Stimulated activated naive CD8-positive, alpha-beta T cell treated with anti-CD3 and anti-CD28 coated beads, Interleukin-15, Interleukin-2, amounts not matched to agents 100 ng/mL and 50 ng/mL, for 24 hours (primary cell): ENCODE data around the gene HSD17B14.
"Not testable (repeated sequence)": the region's sequence is repeated elsewhere in the genome, so short reads cannot be mapped to it uniquely, and the experiment has no call there.

Experiments
- H3K27ac Mint-ChIP-seq: one replicate; pipeline ENCODE4 v1.8.0; 2021; ENCODE audit warnings: mild to moderate bottlenecking, mixed read lengths
- H3K27me3 Mint-ChIP-seq: one replicate; pipeline ENCODE4 v1.8.0; 2021; ENCODE audit warnings: mixed read lengths
- H3K36me3 Mint-ChIP-seq: one replicate; pipeline ENCODE4 v1.8.0; 2021; ENCODE audit warnings: low read depth, mixed read lengths
- H3K4me1 Mint-ChIP-seq: one replicate; pipeline ENCODE4 v1.8.0; 2021; ENCODE audit warnings: low read depth, mixed read lengths
- H3K4me3 Mint-ChIP-seq: one replicate; pipeline ENCODE4 v1.8.0; 2021; ENCODE audit warnings: mild to moderate bottlenecking, mixed read lengths
- H3K9me3 Mint-ChIP-seq: one replicate; pipeline ENCODE4 v1.8.0; 2021; ENCODE audit warnings: mixed read lengths

Gene HSD17B14

GRCh38 chr19:48853483-48853882 is 17.2 kb upstream of the HSD17B14 start:
- H3K27me3 Mint-ChIP-seq = no peaks in the 10 kb centered on the region
- no peaks in the 10 kb centered on the region for H3K9me3 Mint-ChIP-seq
- no peaks in the 10 kb centered on the region for H3K4me1 Mint-ChIP-seq
- no peak overlapping the region for H3K27ac Mint-ChIP-seq
- H3K4me3 Mint-ChIP-seq = no peak overlapping the region
- H3K36me3 Mint-ChIP-seq = no peaks in the 10 kb centered on the region

- Mint-ChIP-seq H3K27me3 (no peaks in the 10 kb centered on the region), H3K4me1 (no peaks in the 10 kb centered on the region), H3K4me3 (no peak overlapping the region), H3K9me3 (no peaks in the 10 kb centered on the region), H3K36me3 (no peaks in the 10 kb centered on the region), H3K27ac (no peak overlapping the region)
Measured at GRCh38 chr19:48852292-48852691, 16.0 kb upstream of the HSD17B14 start.

- not testable (repeated sequence) for H3K27ac Mint-ChIP-seq, H3K4me1 Mint-ChIP-seq, H3K36me3 Mint-ChIP-seq, H3K4me3 Mint-ChIP-seq, H3K9me3 Mint-ChIP-seq, H3K27me3 Mint-ChIP-seq
Measured at GRCh38 chr19:48846659-48847058, 10.4 kb upstream of the HSD17B14 start.

GRCh38 chr19:48845384-48845783 is 9.1 kb upstream of the HSD17B14 start:
- Mint-ChIP-seq H3K4me1 (no peaks in the 10 kb centered on the region), H3K4me3 (no peak overlapping the region), H3K27me3 (no peaks in the 10 kb centered on the region), H3K36me3 (no peaks in the 10 kb centered on the region), H3K27ac (no peak overlapping the region), H3K9me3 (no peaks in the 10 kb centered on the region)

GRCh38 chr19:48844472-48844871 is 8.2 kb upstream of the HSD17B14 start:
- Mint-ChIP-seq H3K36me3 (no peaks in the 10 kb centered on the region), H3K4me3 (no peak overlapping the region), H3K9me3 (no peaks in the 10 kb centered on the region), H3K27ac (no peak overlapping the region), H3K27me3 (no peaks in the 10 kb centered on the region), H3K4me1 (no peaks in the 10 kb centered on the region)

GRCh38 chr19:48842789-48843162 is 6.5 kb upstream of the HSD17B14 start:
- Mint-ChIP-seq H3K36me3 (no peaks in the 10 kb centered on the region), H3K27me3 (no peaks in the 10 kb centered on the region), H3K9me3 (no peaks in the 10 kb centered on the region), H3K27ac (no peak overlapping the region), H3K4me1 (peaks cover 1% of the 10 kb centered on the region), H3K4me3 (no peak overlapping the region)

GRCh38 chr19:48841571-48841970 is 5.3 kb upstream of the HSD17B14 start:
- Mint-ChIP-seq H3K27me3 (no peaks in the 10 kb centered on the region), H3K27ac (no peak overlapping the region), H3K4me3 (no peak overlapping the region), H3K36me3 (no peaks in the 10 kb centered on the region), H3K9me3 (no peaks in the 10 kb centered on the region), H3K4me1 (peaks cover 9% of the 10 kb centered on the region)

- Mint-ChIP-seq H3K4me1 (peaks cover 14% of the 10 kb centered on the region), H3K27me3 (no peaks in the 10 kb centered on the region), H3K4me3 (no peak overlapping the region), H3K9me3 (no peaks in the 10 kb centered on the region), H3K27ac (no peak overlapping the region), H3K36me3 (no peaks in the 10 kb centered on the region)
Measured at GRCh38 chr19:48841047-48841446, 4.8 kb upstream of the HSD17B14 start.

GRCh38 chr19:48837687-48838086 is 1.4 kb upstream of the HSD17B14 start:
- Mint-ChIP-seq H3K36me3 (no peaks in the 10 kb centered on the region), H3K27ac (no peak overlapping the region), H3K4me3 (no peak overlapping the region), H3K27me3 (no peaks in the 10 kb centered on the region), H3K4me1 (peaks cover 20% of the 10 kb centered on the region), H3K9me3 (no peaks in the 10 kb centered on the region)

GRCh38 chr19:48837051-48837524 is 797 bp upstream of the HSD17B14 start:
- no peaks in the 10 kb centered on the region for H3K36me3 Mint-ChIP-seq
- H3K9me3 Mint-ChIP-seq = no peaks in the 10 kb centered on the region
- no peaks in the 10 kb centered on the region for H3K27me3 Mint-ChIP-seq
- H3K27ac Mint-ChIP-seq = peak overlapping the region; percentile 83
- peak overlapping the region; percentile 85 for H3K4me3 Mint-ChIP-seq
- H3K4me1 Mint-ChIP-seq = peaks cover 20% of the 10 kb centered on the region

- Mint-ChIP-seq H3K36me3 (no peaks in the 10 kb centered on the region), H3K9me3 (no peaks in the 10 kb centered on the region), H3K4me3 (peak overlapping the region; percentile 78), H3K27ac (peak overlapping the region; percentile 88), H3K27me3 (no peaks in the 10 kb centered on the region), H3K4me1 (peaks cover 20% of the 10 kb centered on the region)
Measured at GRCh38 chr19:48835734-48836088, 580 bp downstream of the HSD17B14 start.

GRCh38 chr19:48833977-48834376 is 2.3 kb downstream of the HSD17B14 start:
- no peaks in the 10 kb centered on the region for H3K9me3 Mint-ChIP-seq
- H3K27ac Mint-ChIP-seq = peak overlapping the region; percentile 61
- peaks cover 20% of the 10 kb centered on the region for H3K4me1 Mint-ChIP-seq
- no peak overlapping the region for H3K4me3 Mint-ChIP-seq
- H3K36me3 Mint-ChIP-seq = no peaks in the 10 kb centered on the region
- no peaks in the 10 kb centered on the region for H3K27me3 Mint-ChIP-seq

- H3K4me1 Mint-ChIP-seq = peaks cover 20% of the 10 kb centered on the region
- no peaks in the 10 kb centered on the region for H3K27me3 Mint-ChIP-seq
- H3K9me3 Mint-ChIP-seq = no peaks in the 10 kb centered on the region
- H3K4me3 Mint-ChIP-seq = no peak overlapping the region
- H3K27ac Mint-ChIP-seq = no peak overlapping the region
- H3K36me3 Mint-ChIP-seq = no peaks in the 10 kb centered on the region
Measured at GRCh38 chr19:48833049-48833448, 3.2 kb downstream of the HSD17B14 start.

- no peaks in the 10 kb centered on the region for H3K9me3 Mint-ChIP-seq
- no peaks in the 10 kb centered on the region for H3K27me3 Mint-ChIP-seq
- H3K36me3 Mint-ChIP-seq = no peaks in the 10 kb centered on the region
- H3K4me1 Mint-ChIP-seq = peaks cover 5% of the 10 kb centered on the region
- H3K27ac Mint-ChIP-seq = no peak overlapping the region
- no peak overlapping the region for H3K4me3 Mint-ChIP-seq
Measured at GRCh38 chr19:48830965-48831364, 5.3 kb downstream of the HSD17B14 start.

- Mint-ChIP-seq H3K9me3 (no peaks in the 10 kb centered on the region), H3K36me3 (no peaks in the 10 kb centered on the region), H3K4me3 (no peak overlapping the region), H3K4me1 (no peaks in the 10 kb centered on the region), H3K27me3 (no peaks in the 10 kb centered on the region), H3K27ac (no peak overlapping the region)
Measured at GRCh38 chr19:48830088-48830487, 6.2 kb downstream of the HSD17B14 start.

GRCh38 chr19:48826606-48827020 is 9.7 kb downstream of the HSD17B14 start:
- Mint-ChIP-seq H3K4me3 (no peak overlapping the region), H3K4me1 (no peaks in the 10 kb centered on the region), H3K27ac (no peak overlapping the region), H3K27me3 (no peaks in the 10 kb centered on the region), H3K36me3 (no peaks in the 10 kb centered on the region), H3K9me3 (no peaks in the 10 kb centered on the region)
